CD4-positive, alpha-beta T cell (primary cell): Measurements from ENCODE around the gene CFAP61. TPM values are rescaled to one million over a fixed set of nuclear protein-coding genes. Genes with fewer than 3 reads are reported as not detected.

Source experiments
- ATAC-seq: fragments of 200-7000 bp; cut with Tn5 transposase; one replicate; pipeline ENCODE4 v1.10.0; 2022; ENCODE audit warnings: mild to moderate bottlenecking; ENCODE audit not compliant: poor library complexity
- CTCF ChIA-PET: fragments of 350-600 bp; sonication (Branson Sonifier 250); formaldehyde crosslinking; loops from one replicate; lab custom pipeline; 2021; ENCODE audit warnings: antibody characterized with exemption, inconsistent platforms; lab: Charles Lee
- POLR2A ChIA-PET: fragments of 350-600 bp; sonication (Branson Sonifier 250); formaldehyde crosslinking; loops from one replicate; lab custom pipeline; 2021; ENCODE audit warnings: antibody characterized with exemption, inconsistent platforms; lab: Charles Lee
- DNase-seq, 14 experiments: peaks; one replicate each; pipeline ENCODE4 v3.0.0-alpha.2; 2013 to 2020; ENCODE audit warnings: mixed read lengths in 2 of 14
- H3K27ac ChIP-seq, 2 donors: one replicate each; pipeline versions ENCODE4 v1.5.1 to v1.7.0; 2013; ENCODE audit warnings: low read length in 2 of 2, low read depth in 1 of 2, mild to moderate bottlenecking in 1 of 2
- H3K27me3 ChIP-seq, 2 experiments: 1 replicate in 1 of 2; 2 replicates in 1 of 2; pipeline versions ENCODE4 v1.6.1 to v1.7.0; 2013; ENCODE audit warnings: low read length in 2 of 2, control low read depth in 1 of 2, mild to moderate bottlenecking in 1 of 2, moderate library complexity in 1 of 2; ENCODE audit not compliant: insufficient read depth in 2 of 2, control insufficient read depth in 1 of 2
- H3K36me3 ChIP-seq: one replicate; pipeline ENCODE4 v1.6.1; 2013; ENCODE audit warnings: low read length, control low read depth; ENCODE audit not compliant: insufficient read depth
- H3K4me1 ChIP-seq: one replicate; pipeline ENCODE4 v1.6.1; 2013; ENCODE audit warnings: low read length, control low read depth; ENCODE audit not compliant: insufficient read depth
- H3K4me3 ChIP-seq: one replicate; pipeline ENCODE4 v1.5.1; 2013; ENCODE audit warnings: mild to moderate bottlenecking, low read length, moderate library complexity
- H3K9me3 ChIP-seq, 2 experiments: 1 replicate in 1 of 2; 2 replicates in 1 of 2; pipeline versions ENCODE4 v1.6.1 to v1.7.0; 2013; ENCODE audit warnings: low read length in 2 of 2, mild to moderate bottlenecking in 2 of 2, control low read depth in 1 of 2, moderate library complexity in 1 of 2; ENCODE audit not compliant: control insufficient read depth in 1 of 2, insufficient read depth in 1 of 2
- H3K27ac Mint-ChIP-seq: one replicate; pipeline ENCODE4 v1.8.0; 2020; ENCODE audit warnings: mixed read lengths
- H3K27me3 Mint-ChIP-seq: one replicate; pipeline ENCODE4 v1.8.0; 2021; ENCODE audit warnings: mixed read lengths
- H3K36me3 Mint-ChIP-seq: one replicate; pipeline ENCODE4 v1.8.0; 2021; ENCODE audit warnings: low read depth, mixed read lengths
- H3K4me1 Mint-ChIP-seq: one replicate; pipeline ENCODE4 v1.8.0; 2021; ENCODE audit warnings: low read depth, mixed read lengths
- H3K4me3 Mint-ChIP-seq: one replicate; pipeline ENCODE4 v1.8.0; 2020; ENCODE audit warnings: mild to moderate bottlenecking, mixed read lengths
- H3K9me3 Mint-ChIP-seq: one replicate; pipeline ENCODE4 v1.8.0; 2020; ENCODE audit warnings: mixed read lengths
- CTCF ChIP-seq: fragments of 200-600 bp; IDR thresholded peaks from one replicate; pipeline ENCODE4 v1.8.0; 2022; ENCODE audit warnings: antibody characterized with exemption, mild to moderate bottlenecking
- intact Hi-C, 2 experiments: fragments of 100-400 bp; cut with DNase I in 1 of 2; cut with micrococcal nuclease in 1 of 2; formaldehyde crosslinking; loops; one replicate each; pipeline versions ENCODE4 v1.15.1 to v1.9.0; 2023 to 2025; cut with DNase I, micrococcal nuclease
- total RNA-seq, 174 experiments: library from RNA in 2 of 174; stranded (reverse) in 2 of 174; gene quantifications; one replicate each; pipeline ENCODE4 v1.2.3 and lab custom pipeline; 2021 to 2026

The CFAP61 gene
- total RNA-seq, 2 experiments from 2014 or later: not detected

- H3K4me3 ChIP-seq: no peak overlapping the region
- POLR2A ChIA-PET: no interaction called here
- H3K27ac Mint-ChIP-seq: no peak overlapping the region
- no peak overlapping the region for H3K27ac ChIP-seq
- H3K4me3 Mint-ChIP-seq: no peak overlapping the region
- no peaks in the 10 kb centered on the region for H3K27me3 ChIP-seq
- H3K9me3 Mint-ChIP-seq: peaks cover 3% of the 10 kb centered on the region
- CTCF ChIA-PET: no interaction called here
- no peaks in the 10 kb centered on the region for H3K36me3 Mint-ChIP-seq
- H3K27me3 Mint-ChIP-seq: peaks cover 18% of the 10 kb centered on the region
- ATAC-seq (no peak), DNase-seq (no peak)
- TF ChIP-seq CTCF: no peak
- H3K4me1 Mint-ChIP-seq: no peaks in the 10 kb centered on the region
- no peaks in the 10 kb centered on the region for H3K36me3 ChIP-seq
- no peaks in the 10 kb centered on the region for H3K9me3 ChIP-seq
- intact Hi-C loops: no loop called here
- no peaks in the 10 kb centered on the region for H3K4me1 ChIP-seq
Observed at GRCh38 chr20:20219016-20219415, 166.7 kb downstream of the CFAP61 start.

GRCh38 chr20:20220134-20220533, 167.8 kb downstream of the CFAP61 start:
- Mint-ChIP-seq H3K36me3 (no peaks in the 10 kb centered on the region), H3K9me3 (peaks cover 3% of the 10 kb centered on the region), H3K27me3 (peaks cover 16% of the 10 kb centered on the region), H3K27ac (no peak overlapping the region), H3K4me3 (no peak overlapping the region), H3K4me1 (no peaks in the 10 kb centered on the region)
- POLR2A ChIA-PET: no interaction called here
- DNase-seq: no peak
- no peaks in the 10 kb centered on the region for H3K9me3 ChIP-seq
- no peaks in the 10 kb centered on the region for H3K36me3 ChIP-seq
- H3K27ac ChIP-seq: no peak overlapping the region
- intact Hi-C loops: no loop called here
- no peaks in the 10 kb centered on the region for H3K4me1 ChIP-seq
- no peak for TF ChIP-seq CTCF
- no peak overlapping the region for H3K4me3 ChIP-seq
- no peak for ATAC-seq
- no peaks in the 10 kb centered on the region for H3K27me3 ChIP-seq
- CTCF ChIA-PET: no interaction called here

- H3K9me3 ChIP-seq: no peaks in the 10 kb centered on the region
- no peak for DNase-seq
- CTCF ChIA-PET: no interaction called here
- POLR2A ChIA-PET: no interaction called here
- no peaks in the 10 kb centered on the region for H3K27me3 ChIP-seq
- no peaks in the 10 kb centered on the region for H3K36me3 Mint-ChIP-seq
- no peak overlapping the region for H3K4me3 ChIP-seq
- H3K4me1 ChIP-seq: no peaks in the 10 kb centered on the region
- H3K27ac ChIP-seq: no peak overlapping the region
- H3K27ac Mint-ChIP-seq: no peak overlapping the region
- ATAC-seq: no peak
- peaks cover 13% of the 10 kb centered on the region for H3K27me3 Mint-ChIP-seq
- H3K9me3 Mint-ChIP-seq: no peaks in the 10 kb centered on the region
- intact Hi-C loops: no loop called here
- no peaks in the 10 kb centered on the region for H3K36me3 ChIP-seq
- H3K4me3 Mint-ChIP-seq: no peak overlapping the region
- no peak for TF ChIP-seq CTCF
- no peaks in the 10 kb centered on the region for H3K4me1 Mint-ChIP-seq
Observed at GRCh38 chr20:20223981-20224380, 171.6 kb downstream of the CFAP61 start.
